Measurements from ENCODE around the gene SWT1.

The SWT1 gene, protein sequence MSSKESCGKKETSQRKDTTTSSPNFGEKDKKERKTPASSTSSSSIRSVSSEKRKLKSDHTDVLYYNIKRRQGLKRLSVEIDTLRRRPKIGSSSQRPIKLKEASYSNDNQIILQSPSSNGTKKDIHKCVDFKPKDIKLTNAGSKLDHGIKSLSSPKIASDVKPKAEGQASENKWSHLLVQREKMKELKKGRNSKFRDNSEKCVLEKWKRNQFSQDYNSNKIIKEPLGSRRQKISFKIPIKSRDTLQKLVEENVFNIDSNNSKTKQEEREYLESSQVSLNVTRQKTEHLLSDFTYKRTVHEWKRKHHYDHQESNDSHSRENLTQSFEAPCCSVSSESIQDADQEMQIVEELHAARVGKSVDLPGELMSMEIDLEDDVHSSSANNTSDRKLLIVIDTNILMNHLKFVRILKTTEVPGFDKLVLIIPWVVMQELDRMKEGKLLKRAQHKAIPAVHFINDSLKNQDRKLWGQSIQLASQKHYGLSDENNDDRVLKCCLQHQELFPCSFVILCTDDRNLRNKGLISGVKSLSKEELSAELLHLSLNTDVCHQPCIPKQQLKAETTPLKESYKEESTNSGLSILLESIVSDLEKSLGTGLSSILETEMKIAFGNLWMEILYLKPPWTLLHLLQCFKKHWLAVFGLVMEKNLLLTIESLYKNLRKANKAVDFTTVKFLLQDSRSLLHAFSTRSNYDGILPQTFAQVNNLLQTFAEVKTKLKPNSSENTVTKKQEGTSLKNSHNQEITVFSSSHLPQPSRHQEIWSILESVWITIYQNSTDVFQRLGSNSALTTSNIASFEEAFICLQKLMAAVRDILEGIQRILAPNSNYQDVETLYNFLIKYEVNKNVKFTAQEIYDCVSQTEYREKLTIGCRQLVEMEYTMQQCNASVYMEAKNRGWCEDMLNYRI

DNA sequence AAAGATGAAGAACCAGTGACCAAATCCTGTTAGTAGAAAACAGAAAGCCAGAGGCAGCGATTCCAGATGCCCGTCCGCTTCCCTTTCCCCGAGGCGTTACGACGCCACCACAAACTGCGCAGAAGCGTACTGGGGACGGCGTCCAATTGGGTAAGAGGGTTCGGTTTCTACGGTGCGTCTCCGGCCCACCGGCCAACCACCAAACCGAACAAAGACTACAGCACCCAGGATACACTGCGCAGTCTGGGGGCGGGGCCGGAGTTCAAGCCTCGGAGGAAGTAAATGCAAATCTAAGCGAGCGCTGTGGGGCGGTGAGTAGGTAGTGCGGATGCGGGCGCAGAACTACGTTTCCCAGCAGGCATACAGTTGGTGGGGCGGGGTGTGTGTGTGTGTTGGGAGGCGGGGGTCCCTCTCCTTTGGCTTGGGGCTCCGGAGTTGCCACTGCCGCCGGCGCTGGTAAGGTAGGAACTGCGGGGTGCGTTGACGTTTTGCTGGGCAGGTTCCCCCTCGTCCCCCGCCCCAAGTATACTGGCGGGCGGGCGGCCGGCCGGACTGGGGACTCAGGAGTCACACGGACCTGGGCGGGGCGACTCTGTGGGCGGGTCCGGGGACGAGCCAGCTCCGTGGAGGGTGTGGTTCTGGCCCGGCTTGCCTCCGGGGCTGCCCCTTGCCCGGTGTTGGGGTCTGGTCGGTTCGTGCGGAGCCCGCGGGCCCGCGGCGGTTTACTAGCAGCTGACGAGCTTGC, at the start of gene SWT1, which contains the start of gene TRMT1L:
TSS of gene SWT1 (plus strand) at position 314 of the 745 bp plus-strand sequence. CDS start 3,675 bp downstream, outside the sequence.
TSS of gene TRMT1L (minus strand) at position 100 of the 745 bp plus-strand sequence. CDS start 241 bp downstream, outside the sequence.
- peak; percentile 95 for DNase-seq (ENCODE audit: low read depth)

DNA sequence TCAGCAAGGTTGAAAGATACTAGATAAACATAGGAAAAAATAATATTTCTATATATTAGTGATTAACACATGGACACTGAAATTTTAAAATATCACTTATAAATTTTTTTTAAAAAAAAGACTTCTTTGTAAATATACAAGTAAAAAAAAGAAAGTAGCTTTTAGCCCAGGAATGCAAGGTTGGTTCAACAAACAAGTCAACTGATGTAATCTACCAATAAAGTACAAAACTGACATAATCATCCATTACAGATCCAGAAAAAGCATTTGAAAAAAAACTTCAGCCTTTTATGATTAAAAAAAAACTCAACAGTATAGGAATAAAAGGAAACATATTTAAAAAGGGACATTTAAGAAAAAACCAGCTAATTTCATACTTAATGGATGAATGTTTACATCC, 48.6 kb upstream of the SWT1 start:
- DNase-seq (ENCODE audit: low read depth): no peak

DNA sequence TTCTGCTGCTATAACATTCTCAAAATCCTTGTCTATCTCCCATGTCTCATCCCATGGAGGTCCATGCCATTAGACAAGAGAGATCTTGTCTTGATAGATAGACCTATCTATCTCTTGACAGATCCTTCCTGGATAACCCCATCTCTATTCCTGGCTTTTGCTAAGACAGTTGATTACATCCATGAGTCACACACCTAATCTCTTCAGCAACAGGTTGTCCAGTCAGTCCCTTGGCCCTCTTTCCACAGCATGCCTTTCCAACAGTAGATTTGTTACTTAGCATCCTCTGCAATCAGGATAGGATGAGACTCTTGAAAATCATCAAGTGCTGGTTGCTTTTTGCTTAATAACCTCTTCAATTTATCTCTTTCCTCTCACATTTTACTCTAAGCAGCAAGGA, 46.8 kb upstream of the SWT1 start:
- no peak for DNase-seq (ENCODE audit: low read depth)

- DNase-seq (ENCODE audit: low read depth): no peak
These were observed 45.1 kb upstream of the SWT1 start for GRCh38 chr1:185111873-185112272.

GRCh38 chr1:185112356-185112755, 44.6 kb upstream of the SWT1 start:
- DNase-seq (ENCODE audit: low read depth): no peak

DNA sequence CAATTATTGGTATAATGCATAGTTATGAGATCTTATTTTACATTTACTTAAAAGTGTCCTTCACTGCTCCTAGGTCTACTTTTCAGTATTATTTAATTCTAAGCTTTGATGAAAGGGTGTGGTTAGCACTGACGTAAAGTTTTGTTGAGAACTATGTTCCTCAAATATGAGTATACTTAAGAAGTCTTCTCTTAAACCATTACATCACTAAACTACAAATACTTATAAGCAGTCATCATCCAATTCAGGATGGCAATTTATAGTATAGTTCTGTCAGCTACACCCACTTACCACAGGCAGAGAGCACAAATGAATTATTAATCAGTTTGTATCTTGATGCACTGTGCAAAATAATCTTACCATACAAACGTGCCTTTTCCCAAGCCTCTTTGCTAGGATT, 27.3 kb upstream of the SWT1 start:
- no peak for DNase-seq (ENCODE audit: low read depth)

DNA sequence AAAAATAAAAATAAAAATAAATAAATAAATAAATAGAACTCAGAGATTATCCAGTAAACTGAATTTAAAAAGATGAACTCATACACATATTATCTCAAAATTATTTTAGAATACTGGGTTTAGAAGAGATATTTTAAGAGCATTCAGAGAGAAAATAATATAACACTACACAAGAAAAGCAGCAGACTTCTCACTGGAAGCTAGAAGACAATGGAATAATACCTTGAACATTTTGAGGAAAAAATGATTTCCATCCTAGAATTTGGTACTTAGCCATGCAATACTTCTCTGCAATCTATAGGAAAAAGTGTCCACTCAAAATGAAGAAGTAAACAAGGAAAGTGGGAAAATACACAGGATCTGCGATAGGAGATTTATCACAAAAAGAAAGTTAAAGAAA, 24.4 kb upstream of the SWT1 start:
- no peak for DNase-seq (ENCODE audit: low read depth)

GRCh38 chr1:185137896-185138545, 18.9 kb upstream of the SWT1 start:
- DNase-seq (ENCODE audit: low read depth): no peak

- DNase-seq (ENCODE audit: low read depth): no peak
These were observed 17.7 kb upstream of the SWT1 start for GRCh38 chr1:185139246-185139645.

GRCh38 chr1:185144233-185144632, 12.7 kb upstream of the SWT1 start:
- DNase-seq (ENCODE audit: low read depth): no peak

GRCh38 chr1:185151215-185151614, 5.8 kb upstream of the SWT1 start:
- no peak for DNase-seq (ENCODE audit: low read depth)

- no peak for DNase-seq (ENCODE audit: low read depth)
These were observed 4.7 kb upstream of the SWT1 start for GRCh38 chr1:185152187-185152767.

GRCh38 chr1:185154912-185155513, 2.0 kb upstream of the SWT1 start:
- DNase-seq (ENCODE audit: low read depth): no peak

GRCh38 chr1:185155600-185156287, 1.2 kb upstream of the SWT1 start:
- DNase-seq (ENCODE audit: low read depth): no peak

DNA sequence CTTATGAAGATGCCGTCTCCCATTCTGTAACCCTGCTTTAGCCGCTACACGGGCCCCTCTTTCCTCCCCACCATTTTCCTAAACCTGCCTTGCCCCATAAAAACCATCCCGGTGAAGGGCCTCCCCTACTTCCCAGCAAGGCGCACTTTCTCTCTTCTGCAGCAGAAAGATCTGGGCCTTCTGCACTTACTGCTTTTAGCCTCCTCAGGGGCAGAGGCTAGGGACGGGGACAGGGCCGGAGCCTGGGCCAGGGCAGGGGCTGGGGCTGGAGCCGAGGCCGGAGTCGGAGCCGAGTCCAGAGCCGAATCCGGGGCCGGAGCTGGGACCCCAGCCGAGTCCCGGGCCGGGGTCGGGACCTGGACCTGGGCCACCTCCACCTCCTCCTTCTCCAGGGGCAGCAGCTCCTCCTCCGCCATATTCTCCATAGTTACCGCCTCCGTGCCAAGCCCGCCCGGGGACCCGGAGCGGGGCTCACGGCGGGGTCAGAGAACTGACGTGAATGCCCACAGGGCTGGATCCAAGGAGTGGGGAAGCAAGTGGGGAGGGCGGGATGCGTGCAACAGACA, 596 bp upstream of the SWT1 start:
- DNase-seq (ENCODE audit: low read depth): no peak

DNA sequence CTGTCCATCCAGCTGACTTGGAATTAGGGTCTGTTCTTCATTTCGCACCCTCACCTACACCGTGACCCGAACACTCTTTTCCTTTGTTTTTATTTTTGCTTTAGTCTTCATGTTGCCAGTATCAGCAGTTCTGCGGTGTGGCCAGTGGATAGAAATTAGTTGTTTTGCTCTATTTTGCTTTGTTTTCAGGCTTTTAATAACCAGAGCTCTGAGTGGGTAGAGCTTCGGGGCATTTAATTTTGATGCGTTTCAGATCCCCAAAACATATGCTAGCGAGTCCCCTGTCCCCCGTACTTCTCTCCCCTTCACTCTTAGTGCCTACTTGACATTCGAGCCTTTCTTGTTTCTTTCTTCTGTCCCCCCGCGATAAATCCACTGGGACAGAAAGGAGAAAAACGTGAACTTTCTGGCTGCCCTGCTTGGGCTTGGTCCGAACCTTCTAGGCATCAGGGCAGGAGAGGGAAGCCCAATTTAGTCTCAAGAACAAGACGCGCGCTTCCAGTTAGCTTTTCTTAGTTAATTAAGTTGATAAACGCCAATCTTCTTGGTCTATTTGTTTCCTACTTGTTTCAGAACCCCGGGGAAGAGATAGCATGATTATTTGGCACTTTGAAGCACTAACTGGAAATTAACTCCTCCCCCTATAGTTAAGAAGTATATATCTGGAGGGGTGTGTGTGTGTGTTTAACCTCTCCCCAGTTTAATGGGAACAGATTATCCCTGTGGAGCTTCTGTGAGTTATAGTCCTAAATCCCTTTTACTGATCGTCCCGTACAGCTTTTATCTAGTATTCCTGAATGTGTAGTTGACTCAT, 839 bp downstream of the SWT1 start:
- DNase-seq (ENCODE audit: low read depth): no peak

DNA sequence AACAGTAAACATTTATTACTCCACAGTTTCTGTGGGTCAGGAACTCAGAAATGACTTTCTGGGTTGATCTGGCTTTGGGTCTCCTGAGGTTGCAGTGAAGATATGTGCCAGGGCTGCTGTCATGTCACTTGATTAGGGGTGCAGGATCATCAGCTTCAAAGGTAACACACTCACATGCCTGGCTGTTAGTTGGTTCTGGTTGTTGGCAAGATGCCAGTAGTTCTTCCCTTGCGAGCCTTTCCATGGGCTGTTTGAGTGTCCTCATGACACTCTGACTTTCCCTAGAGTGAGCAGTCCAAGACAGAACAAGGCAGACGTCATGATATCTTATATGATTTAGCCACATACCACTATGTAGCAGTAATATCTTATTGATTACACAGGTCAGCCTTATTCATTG, 1.8 kb downstream of the SWT1 start:
- DNase-seq (ENCODE audit: low read depth): no peak

DNA sequence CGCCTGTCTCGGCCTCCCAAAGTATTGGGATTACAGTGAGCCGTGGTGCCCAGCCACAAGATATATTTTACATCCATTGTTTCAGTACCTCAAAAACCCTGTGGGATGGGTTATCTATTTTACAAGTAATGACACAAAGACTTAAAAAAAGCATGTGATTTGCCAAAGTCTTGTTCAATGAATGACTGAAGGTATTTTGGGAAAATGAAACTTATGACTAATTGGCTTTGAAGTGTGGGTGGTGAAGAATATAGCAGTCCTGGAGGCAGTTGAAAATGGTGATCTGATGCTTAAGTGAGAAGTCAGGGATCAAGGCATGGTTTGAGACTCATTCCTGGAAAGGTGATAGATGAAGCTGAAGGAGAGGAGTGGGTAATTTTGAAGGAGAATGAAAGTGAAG, 3.0 kb downstream of the SWT1 start:
- DNase-seq (ENCODE audit: low read depth): no peak

DNA sequence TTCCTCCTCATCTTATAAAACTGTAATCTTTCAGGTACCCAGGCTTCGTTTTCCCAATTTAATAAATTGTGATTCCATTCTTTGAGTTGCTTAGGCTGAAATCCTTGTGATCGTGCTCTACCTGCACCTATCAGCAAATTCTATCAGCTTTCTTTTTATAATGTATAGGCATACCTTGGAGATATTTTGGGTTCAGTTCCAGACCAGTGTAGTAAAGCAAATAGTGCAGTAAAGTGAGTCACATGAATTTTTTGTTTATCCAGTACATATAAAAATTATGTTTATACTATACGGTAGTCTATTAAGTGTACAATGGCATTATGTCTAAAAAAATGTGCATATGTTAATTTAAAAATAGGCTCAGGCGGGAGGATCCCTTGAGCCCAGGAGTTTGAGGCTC, 5.5 kb downstream of the SWT1 start:
- DNase-seq (ENCODE audit: low read depth): no peak
